Measurements from ENCODE around the gene MUC16. TPM values are rescaled to one million over a fixed set of nuclear protein-coding genes. Genes with fewer than 3 reads are reported as not detected.

Gene MUC16
- total RNA-seq, 1 donor = under 0.01 TPM

DNA sequence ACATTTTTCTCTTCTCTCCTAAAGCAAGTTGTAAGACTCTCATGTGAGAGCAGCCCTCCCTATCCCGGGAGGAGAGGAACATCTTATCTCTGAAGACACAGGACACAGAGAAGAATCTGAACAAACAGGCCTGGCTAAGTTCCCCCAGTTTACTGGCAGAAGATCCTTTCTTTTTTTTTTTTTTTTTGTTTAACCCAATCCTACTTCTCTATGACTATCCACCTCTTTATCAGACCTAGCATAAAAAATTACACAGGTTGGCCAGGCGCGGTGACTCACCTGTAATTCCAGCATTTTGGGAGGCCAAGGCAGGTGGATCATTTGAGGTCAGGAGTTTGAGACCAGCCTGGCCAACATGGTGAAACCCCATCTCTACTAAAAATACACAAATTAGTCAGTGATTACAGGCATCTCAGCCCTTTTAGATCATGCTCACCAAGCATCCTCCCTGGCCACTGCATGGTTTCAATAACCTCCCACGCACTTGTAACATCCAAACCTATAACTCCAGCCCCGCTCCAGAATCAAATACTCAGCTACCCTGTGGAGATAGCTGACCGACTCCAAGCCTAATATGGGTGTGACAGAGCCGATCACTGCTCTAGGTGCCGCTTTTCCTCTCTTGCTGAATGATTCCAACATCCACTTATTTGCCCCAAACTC is 27.3 kb upstream of the MUC16 start:
- no peak overlapping the region for H3K4me3 ChIP-seq (ENCODE audit: low read depth, low read length)
- DNase-seq (ENCODE audit: low read depth) = no peak
- TF ChIP-seq, protein P1, sequence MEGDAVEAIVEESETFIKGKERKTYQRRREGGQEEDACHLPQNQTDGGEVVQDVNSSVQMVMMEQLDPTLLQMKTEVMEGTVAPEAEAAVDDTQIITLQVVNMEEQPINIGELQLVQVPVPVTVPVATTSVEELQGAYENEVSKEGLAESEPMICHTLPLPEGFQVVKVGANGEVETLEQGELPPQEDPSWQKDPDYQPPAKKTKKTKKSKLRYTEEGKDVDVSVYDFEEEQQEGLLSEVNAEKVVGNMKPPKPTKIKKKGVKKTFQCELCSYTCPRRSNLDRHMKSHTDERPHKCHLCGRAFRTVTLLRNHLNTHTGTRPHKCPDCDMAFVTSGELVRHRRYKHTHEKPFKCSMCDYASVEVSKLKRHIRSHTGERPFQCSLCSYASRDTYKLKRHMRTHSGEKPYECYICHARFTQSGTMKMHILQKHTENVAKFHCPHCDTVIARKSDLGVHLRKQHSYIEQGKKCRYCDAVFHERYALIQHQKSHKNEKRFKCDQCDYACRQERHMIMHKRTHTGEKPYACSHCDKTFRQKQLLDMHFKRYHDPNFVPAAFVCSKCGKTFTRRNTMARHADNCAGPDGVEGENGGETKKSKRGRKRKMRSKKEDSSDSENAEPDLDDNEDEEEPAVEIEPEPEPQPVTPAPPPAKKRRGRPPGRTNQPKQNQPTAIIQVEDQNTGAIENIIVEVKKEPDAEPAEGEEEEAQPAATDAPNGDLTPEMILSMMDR (IDR thresholded peaks at IDR 0.05; ENCODE audit: insufficient read depth, low read depth, low read length) = no peak

DNA sequence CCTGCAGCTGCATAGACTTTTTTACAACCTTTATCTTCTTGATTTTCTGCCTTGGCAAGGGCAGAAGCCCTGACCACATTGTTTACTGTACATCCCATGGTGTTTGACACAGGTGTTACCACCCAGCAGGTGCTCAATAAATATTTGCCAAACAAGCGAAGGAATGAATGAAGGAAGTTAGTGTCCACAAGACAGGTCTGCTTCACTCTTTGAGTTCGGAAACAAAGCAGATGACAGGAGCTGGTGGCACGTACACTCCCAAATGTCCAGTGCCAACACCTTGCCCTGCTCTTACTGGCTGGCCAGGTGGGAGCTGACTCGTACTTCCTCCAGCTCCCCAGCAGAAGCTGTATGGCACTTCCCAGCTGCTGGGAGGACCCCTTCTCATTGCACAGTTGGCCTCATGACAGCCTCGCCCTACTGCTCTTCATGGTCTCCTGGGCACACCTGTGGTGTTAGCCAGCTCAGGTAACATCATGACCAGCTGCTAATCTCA is 22.0 kb upstream of the MUC16 start:
- no peak overlapping the region for H3K4me3 ChIP-seq (ENCODE audit: low read depth, low read length)
- no peak for DNase-seq (ENCODE audit: low read depth)
- TF ChIP-seq, protein P1 (IDR thresholded peaks at IDR 0.05; ENCODE audit: insufficient read depth, low read depth, low read length) = no peak

DNA sequence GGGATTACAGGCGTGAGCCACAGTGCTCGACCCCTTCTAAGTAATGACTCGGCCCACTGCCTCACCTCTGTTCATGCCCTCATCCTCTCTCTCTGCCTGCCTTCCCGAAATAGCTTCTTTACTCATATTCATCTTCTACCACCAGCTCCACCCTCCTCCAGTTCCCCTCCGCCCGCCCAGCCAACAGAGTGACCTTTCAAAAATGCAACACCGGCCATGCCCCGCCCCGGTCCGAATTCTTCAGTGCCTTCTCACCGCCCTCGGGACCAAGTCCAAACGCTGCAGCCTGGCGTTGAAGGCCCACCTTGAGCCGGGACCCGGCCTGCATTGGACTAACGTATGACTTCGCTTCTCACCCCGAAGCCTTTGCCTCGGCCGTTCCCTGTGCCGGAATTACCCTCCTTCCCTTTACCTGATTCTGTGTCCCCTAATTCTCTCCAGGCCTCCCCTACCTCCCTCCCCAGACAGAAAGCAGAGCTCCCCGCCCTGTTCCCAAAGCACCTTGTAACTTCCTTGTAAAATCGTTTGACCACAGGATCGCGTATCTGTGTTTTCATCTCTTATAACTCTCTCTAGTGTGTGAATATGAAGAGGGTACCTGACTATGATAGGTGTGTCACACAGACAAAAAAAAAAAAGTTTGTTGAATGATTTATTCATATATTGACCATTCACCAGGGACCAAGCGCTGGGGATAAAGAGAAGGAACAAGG is 8.1 kb upstream of the MUC16 start:
- TF ChIP-seq, protein P1 (IDR thresholded peaks at IDR 0.05; ENCODE audit: insufficient read depth, low read depth, low read length) = no peak
- H3K4me3 ChIP-seq (ENCODE audit: low read depth, low read length) = no peak overlapping the region
- no peak for DNase-seq (ENCODE audit: low read depth)

DNA sequence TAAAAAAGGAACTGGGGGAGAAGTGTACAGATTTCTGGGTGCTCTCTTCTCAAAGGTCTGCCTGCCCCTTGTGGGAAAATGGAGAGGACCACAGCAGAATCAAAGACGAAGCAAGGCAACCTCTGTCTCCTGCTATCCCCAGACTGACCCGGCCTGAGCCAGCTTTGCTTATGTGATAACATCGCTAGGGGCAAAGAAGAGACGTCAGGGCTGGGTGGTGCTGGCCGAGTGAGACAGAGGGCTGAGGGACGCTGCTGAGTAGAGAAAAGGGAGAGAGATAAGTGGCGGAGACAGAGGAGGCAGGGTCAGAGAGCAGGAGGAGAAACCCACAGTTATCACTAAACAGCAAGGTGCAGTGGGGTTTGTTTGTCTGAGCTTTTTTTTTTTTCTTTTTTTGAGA is 4.6 kb upstream of the MUC16 start:
- no peak for DNase-seq (ENCODE audit: low read depth)
- TF ChIP-seq, protein P1 (IDR thresholded peaks at IDR 0.05; ENCODE audit: insufficient read depth, low read depth, low read length) = no peak
- H3K4me3 ChIP-seq (ENCODE audit: low read depth, low read length) = no peak overlapping the region

DNA sequence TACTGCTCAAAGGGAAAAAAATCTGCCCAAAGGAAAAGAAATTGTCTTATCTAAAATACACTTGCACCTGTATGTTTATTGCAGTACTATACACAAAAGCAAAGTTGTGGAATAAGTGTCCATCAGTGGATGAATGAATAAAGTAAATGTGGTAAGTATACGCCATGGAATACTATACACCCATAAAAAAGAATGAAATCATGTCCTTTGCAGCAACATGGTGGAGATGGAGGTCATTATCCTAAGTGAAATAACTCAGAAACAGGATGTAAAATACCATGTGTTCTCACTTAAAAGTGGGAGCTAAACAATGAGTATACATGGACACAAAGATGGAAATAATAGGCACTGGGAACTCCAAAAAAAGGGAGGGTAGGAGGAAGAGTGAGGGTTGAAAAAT is 3.8 kb upstream of the MUC16 start:
- no peak overlapping the region for H3K4me3 ChIP-seq (ENCODE audit: low read depth, low read length)
- TF ChIP-seq, protein P1 (IDR thresholded peaks at IDR 0.05; ENCODE audit: insufficient read depth, low read depth, low read length) = no peak
- DNase-seq (ENCODE audit: low read depth) = no peak

DNA sequence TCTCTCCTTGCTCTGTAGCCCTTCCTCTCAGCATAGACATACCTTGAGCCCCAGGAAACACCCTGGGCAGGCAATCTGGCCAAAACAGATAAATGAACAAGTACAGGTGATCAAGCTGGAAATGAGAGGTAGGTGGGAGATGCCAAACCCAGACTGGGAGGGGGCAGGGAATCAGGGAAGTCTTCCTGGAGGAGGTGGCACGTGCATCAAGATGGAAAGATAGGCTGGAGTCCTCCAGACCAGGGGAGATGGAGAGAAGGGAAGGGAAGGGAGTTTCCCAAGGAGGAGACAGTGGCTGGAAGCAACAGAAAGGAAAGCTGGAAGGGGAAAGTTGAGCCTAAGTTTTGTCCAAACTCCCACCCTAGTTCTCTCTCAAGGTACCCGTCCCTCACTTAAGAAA is 1.7 kb upstream of the MUC16 start:
- no peak for DNase-seq (ENCODE audit: low read depth)

More for the DNA sequence above, 1.7 kb upstream of the MUC16 start:
- TF ChIP-seq, protein P1 (IDR thresholded peaks at IDR 0.05; ENCODE audit: insufficient read depth, low read depth, low read length) = no peak
- no peak overlapping the region for H3K4me3 ChIP-seq (ENCODE audit: low read depth, low read length)
